H4 (cell line): Measurements from ENCODE around the gene PDE6D. TPM values are rescaled to one million over a fixed set of nuclear protein-coding genes. Genes with fewer than 3 reads are reported as not detected.
"Not testable (repeated sequence)": the region's sequence is repeated elsewhere in the genome, so short reads cannot be mapped to it uniquely, and the experiment has no call there.

Experiments
- DNase-seq: peaks from one replicate; pipeline ENCODE4 v3.0.0-alpha.2; 2015; ENCODE audit warnings: low spot score
- total RNA-seq: library from RNA; depleted of rRNA; stranded (reverse); fragments of >200 nt; shearing (Covaris generic); gene quantifications from 2 replicates; pipeline ENCODE4 v1.2.3, GENCODE V29; 2014

The PDE6D gene
- total RNA-seq, 1 experiment from 2014 or later, result 53.6 TPM

- DNase-seq, result no peak
Measured at GRCh38 chr2:231769170-231770136, 11.6 kb downstream of the PDE6D start.

- no peak for DNase-seq
Measured at GRCh38 chr2:231765496-231765929, 15.6 kb downstream of the PDE6D start.

GRCh38 chr2:231764760-231765159, 16.3 kb downstream of the PDE6D start:
- DNase-seq, result no peak

DNA sequence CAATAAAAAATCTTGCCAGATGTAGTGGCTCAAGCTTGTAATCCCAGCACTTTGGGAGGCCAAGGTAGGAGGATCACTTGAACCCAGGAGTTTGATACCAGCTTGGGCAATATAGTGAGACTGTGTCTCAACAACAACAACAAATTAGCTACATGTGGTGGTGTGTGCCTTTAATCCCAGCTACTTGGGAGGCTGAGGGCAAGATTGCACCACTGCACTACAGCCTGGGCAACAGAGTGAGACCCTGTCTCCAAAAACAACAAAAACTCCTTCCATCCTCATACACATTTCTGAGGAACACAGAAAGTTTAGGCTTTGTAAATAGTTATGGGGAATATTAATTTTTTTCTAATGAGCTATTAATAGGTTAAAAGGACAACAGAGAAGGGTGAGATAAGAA, 17.0 kb downstream of the PDE6D start:
- DNase-seq, result no peak

- DNase-seq, result no peak
Measured at GRCh38 chr2:231761735-231762134, 19.3 kb downstream of the PDE6D start.

GRCh38 chr2:231752061-231752460, 29.0 kb downstream of the PDE6D start:
- no peak for DNase-seq

- no peak for DNase-seq
Measured at GRCh38 chr2:231751042-231751815, 29.9 kb downstream of the PDE6D start.

DNA sequence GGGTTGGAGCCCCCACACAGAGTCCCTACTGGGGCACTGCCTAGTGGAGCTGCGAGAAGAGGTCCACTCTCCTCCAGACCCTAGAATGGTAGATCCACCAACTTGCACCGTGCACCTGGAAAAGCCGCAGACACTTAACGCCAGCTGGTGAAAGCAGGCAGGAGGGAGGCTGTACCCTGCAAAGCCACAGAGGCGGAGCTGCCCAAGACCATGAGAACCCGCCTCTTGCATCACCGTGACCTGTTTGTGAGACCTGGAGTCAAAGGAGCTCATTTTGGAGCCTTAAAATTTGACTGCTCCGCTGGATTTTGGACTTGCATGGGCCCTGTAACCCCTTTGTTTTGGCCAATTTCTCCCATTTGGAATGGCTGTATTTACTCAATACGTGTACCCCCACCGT, 32.1 kb downstream of the PDE6D start:
- DNase-seq, result not testable (repeated sequence)

GRCh38 chr2:231748153-231748896, 32.8 kb downstream of the PDE6D start:
- DNase-seq, result not testable (repeated sequence)

GRCh38 chr2:231745303-231746038, 35.6 kb downstream of the PDE6D start:
- no peak for DNase-seq

- no peak for DNase-seq
Measured at GRCh38 chr2:231743376-231744116, 37.5 kb downstream of the PDE6D start.

- no peak for DNase-seq
Measured at GRCh38 chr2:231737761-231738160, 43.3 kb downstream of the PDE6D start.

DNA sequence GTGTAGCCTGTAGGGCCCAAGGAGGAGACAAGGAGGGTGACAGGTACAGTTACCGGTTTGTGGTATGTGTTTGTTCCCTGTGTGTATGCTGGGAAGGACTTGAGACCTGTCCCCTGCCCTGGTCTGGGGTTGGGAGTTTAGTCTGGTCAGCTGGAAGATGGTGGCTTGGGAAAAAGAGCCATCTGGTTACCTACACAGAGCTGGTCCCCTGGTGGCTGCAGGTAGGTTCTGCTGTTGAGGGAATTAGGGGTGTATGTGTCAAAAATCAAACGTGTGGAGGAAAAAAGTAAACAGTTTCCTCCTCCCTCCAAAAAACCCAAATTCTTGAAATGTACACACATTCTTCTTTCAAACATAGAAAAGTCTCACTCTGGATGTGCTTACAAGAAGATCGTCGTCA, 48.5 kb downstream of the PDE6D start:
- DNase-seq, result no peak

DNA sequence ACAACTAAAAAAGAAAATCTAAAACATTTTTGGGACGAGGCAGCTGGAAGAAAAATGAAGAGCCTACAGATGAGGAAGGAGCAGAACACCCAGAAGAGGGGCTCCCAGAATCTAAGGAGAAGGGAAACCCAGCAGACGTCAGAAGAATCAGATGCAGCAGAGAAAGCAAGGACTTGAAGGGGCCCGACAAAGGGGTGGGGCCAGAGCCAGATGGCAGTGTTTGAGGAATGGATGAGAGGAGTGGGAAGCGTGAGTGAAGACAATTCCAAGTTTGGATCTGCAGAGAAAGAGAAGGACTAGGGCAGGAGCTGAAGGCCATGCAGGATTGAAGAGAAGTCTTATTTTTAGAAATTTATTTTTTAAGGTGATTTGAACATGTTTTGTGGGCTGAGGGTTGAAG, 53.5 kb downstream of the PDE6D start:
- no peak for DNase-seq

- no peak for DNase-seq
Measured at GRCh38 chr2:231726276-231726675, 54.8 kb downstream of the PDE6D start.

DNA sequence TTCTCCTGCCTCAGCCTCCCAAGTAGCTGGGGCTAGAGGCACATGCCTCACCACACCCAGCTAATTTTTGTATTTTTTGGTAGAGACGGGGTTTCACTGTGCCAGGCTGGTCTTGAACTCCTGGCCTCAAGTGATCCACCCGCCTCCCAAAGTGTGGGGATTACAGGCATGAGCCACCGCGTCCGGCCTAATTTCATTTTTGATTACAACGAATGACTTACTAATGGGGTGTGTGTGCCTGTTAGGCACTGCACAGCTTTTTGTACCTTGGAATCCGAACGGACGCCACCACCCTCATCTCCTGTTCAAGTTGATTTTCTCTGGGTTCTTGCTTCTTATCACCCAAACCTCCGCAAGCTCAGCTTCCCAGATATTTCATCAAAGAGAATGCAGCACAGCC, 55.6 kb downstream of the PDE6D start:
- no peak for DNase-seq

DNA sequence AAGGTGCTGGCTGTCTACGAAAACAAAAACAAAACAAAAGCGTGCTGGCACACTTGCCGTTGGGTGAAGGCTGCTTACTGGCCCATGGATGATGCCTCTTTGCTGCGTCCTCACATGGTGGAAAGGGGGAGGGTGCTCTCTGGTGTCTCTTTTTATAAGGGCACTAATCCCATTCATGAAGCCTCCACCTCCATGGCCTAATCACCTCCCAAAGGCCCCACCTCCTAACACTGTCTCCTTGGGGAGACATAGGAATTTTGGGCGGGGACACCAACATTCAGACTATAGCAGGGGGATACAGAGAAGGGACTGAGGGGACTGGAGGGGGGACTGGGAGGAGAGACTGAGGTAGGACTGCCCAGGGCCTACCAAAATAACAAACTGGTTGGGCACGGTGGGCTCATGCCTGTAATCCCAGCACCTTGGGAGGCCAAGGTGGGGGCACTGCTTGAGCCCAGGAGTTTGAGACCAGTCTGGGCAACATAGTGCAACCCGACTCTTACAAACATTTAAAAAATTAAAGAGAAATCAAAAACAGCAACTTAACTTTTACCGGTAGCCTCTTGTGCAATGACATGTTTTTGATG, 58.3 kb downstream of the PDE6D start:
- DNase-seq, result no peak

- DNase-seq, result no peak
Measured at GRCh38 chr2:231720987-231721966, 59.8 kb downstream of the PDE6D start.
